Measurements from ENCODE around the gene RENBP. TPM values are rescaled to one million over a fixed set of nuclear protein-coding genes. Genes with fewer than 3 reads are reported as not detected.

RENBP gene
- total and polyA plus RNA-seq, 7 donors, result 9.8 to 16.8 (median 15.0) TPM

GRCh38 chrX:153922932-153923857 lies 21.2 kb downstream of the RENBP start:
- WGBS, 2 donors, result 54 to 60% methylated on average over 25 of the region's 25 CpGs
- Histone ChIP-seq H3K4me3 (no peak overlapping the region), H3K36me3 (no peaks in the 10 kb centered on the region), H3K9me3 (no peaks in the 10 kb centered on the region), H3K27ac (peak overlapping the region in 1 of 4 donors; percentile 11), H3K27me3 (no peaks in the 10 kb centered on the region), H3K4me1 (peaks cover 0 to 42% (median 30%) of the 10 kb centered on the region in 4 donors)
- TF ChIP-seq POLR2A (IDR thresholded peaks at IDR 0.05) (no peak), EP300 (IDR thresholded peaks at IDR 0.05) (no peak), POLR2AphosphoS5 (IDR thresholded peaks at IDR 0.05) (peak in 2 of 4 donors; percentile 15 to 17)
- TF ChIP-seq, protein P1, sequence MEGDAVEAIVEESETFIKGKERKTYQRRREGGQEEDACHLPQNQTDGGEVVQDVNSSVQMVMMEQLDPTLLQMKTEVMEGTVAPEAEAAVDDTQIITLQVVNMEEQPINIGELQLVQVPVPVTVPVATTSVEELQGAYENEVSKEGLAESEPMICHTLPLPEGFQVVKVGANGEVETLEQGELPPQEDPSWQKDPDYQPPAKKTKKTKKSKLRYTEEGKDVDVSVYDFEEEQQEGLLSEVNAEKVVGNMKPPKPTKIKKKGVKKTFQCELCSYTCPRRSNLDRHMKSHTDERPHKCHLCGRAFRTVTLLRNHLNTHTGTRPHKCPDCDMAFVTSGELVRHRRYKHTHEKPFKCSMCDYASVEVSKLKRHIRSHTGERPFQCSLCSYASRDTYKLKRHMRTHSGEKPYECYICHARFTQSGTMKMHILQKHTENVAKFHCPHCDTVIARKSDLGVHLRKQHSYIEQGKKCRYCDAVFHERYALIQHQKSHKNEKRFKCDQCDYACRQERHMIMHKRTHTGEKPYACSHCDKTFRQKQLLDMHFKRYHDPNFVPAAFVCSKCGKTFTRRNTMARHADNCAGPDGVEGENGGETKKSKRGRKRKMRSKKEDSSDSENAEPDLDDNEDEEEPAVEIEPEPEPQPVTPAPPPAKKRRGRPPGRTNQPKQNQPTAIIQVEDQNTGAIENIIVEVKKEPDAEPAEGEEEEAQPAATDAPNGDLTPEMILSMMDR (IDR thresholded peaks at IDR 0.05), result peak; percentile 11 to 49 (median 22)
- intact Hi-C loops (cut with DNase I), result loop anchor here (2.0 kb wide), 1 partner anchor 94 kb away; no protein-coding TSS in a partner anchor
- peak; percentile 94 for DNase-seq

- Histone ChIP-seq H3K4me1 (peaks cover 0 to 32% (median 25%) of the 10 kb centered on the region in 4 donors), H3K36me3 (no peaks in the 10 kb centered on the region), H3K27me3 (no peaks in the 10 kb centered on the region), H3K27ac (peak overlapping the region in 3 of 4 donors; percentile 59 to 65 (median 63)), H3K9me3 (no peaks in the 10 kb centered on the region), H3K4me3 (peak overlapping the region in 1 of 4 donors; percentile 16)
- WGBS, 2 donors, result 60 to 80% methylated on average over 40 of the region's 40 CpGs
- TF ChIP-seq EP300 (IDR thresholded peaks at IDR 0.05), result no peak
- TF ChIP-seq POLR2AphosphoS5 (IDR thresholded peaks at IDR 0.05), result no peak
- TF ChIP-seq, protein P1 (IDR thresholded peaks at IDR 0.05), result no peak
- TF ChIP-seq POLR2A (IDR thresholded peaks at IDR 0.05), result no peak
- no peak for DNase-seq
- intact Hi-C loops (cut with DNase I), result loop anchor here (2.0 kb wide), 1 partner anchor 93 kb away; no protein-coding TSS in a partner anchor
Measured at GRCh38 chrX:153921511-153922446, 22.7 kb downstream of the RENBP start.

GRCh38 chrX:153921070-153921469 lies 23.4 kb downstream of the RENBP start:
- WGBS, 2 donors, result 85 to 87% methylated on average over 16 of the region's 16 CpGs
- DNase-seq, result no peak
- intact Hi-C loops (cut with DNase I), result no loop called here
- Histone ChIP-seq H3K27ac (peak overlapping the region in 3 of 4 donors; percentile 59 to 65 (median 63)), H3K27me3 (no peaks in the 10 kb centered on the region), H3K9me3 (no peaks in the 10 kb centered on the region), H3K36me3 (no peaks in the 10 kb centered on the region), H3K4me1 (peaks cover 0 to 26% (median 18%) of the 10 kb centered on the region in 4 donors), H3K4me3 (peak overlapping the region in 1 of 4 donors; percentile 16)
- TF ChIP-seq, protein P1 (IDR thresholded peaks at IDR 0.05), result no peak
- TF ChIP-seq POLR2A (IDR thresholded peaks at IDR 0.05), result no peak
- TF ChIP-seq POLR2AphosphoS5 (IDR thresholded peaks at IDR 0.05), result no peak
- no peak for TF ChIP-seq EP300 (IDR thresholded peaks at IDR 0.05)

- 97% methylated on average over 14 of the region's 14 CpGs for WGBS, 2 donors
- Histone ChIP-seq H3K36me3 (no peaks in the 10 kb centered on the region), H3K4me1 (peaks cover 0 to 26% (median 17%) of the 10 kb centered on the region in 4 donors), H3K27me3 (no peaks in the 10 kb centered on the region), H3K9me3 (no peaks in the 10 kb centered on the region), H3K4me3 (no peak overlapping the region), H3K27ac (no peak overlapping the region)
- no peak for TF ChIP-seq POLR2A (IDR thresholded peaks at IDR 0.05)
- TF ChIP-seq POLR2AphosphoS5 (IDR thresholded peaks at IDR 0.05), result no peak
- TF ChIP-seq, protein P1 (IDR thresholded peaks at IDR 0.05), result no peak
- no peak for TF ChIP-seq EP300 (IDR thresholded peaks at IDR 0.05)
- intact Hi-C loops (cut with DNase I), result no loop called here
- no peak for DNase-seq
Measured at GRCh38 chrX:153920546-153920945, 23.9 kb downstream of the RENBP start.
